Panc1 (cell line): ENCODE data around the gene P4HTM. TPM values are rescaled to one million over a fixed set of nuclear protein-coding genes. Genes with fewer than 3 reads are reported as not detected.

Experiments used
- ATAC-seq: fragments of 200-7000 bp; cut with Tn5 transposase; 2 replicates; pipeline ENCODE4 v1.9.1; 2020; ENCODE audit warnings: mild to moderate bottlenecking, moderate library complexity
- BruUV-seq: library from RNA; stranded (reverse); fragments of 400-500 nt; replicated peaks from 2 replicates; lab custom pipeline; 2021; lab: Mats Ljungman, UMichigan
- CTCF ChIA-PET: fragments of 300-600 bp; sonication (Branson Sonifier 250); formaldehyde crosslinking; loops from one replicate; lab custom pipeline; 2022; ENCODE audit warnings: antibody characterized with exemption; lab: Charles Lee
- POLR2A ChIA-PET: fragments of 300-600 bp; sonication (Branson Sonifier 250); formaldehyde crosslinking; loops from one replicate; lab custom pipeline; 2022; ENCODE audit warnings: antibody characterized with exemption; lab: Charles Lee
- DNase-seq: peaks from one replicate; pipeline ENCODE4 v3.0.0-alpha.2; 2010; ENCODE audit warnings: low read depth, low spot score
- H3K27ac ChIP-seq: 2 replicates; pipeline ENCODE4 v1.5.1; 2011; ENCODE audit warnings: mild to moderate bottlenecking, low read length, inconsistent platforms
- H3K27me3 ChIP-seq: fragments of 200-500 bp; sonication (Bioruptor generic); 2 replicates; pipeline ENCODE4 v1.6.0; 2014; ENCODE audit warnings: low read length, inconsistent platforms; ENCODE audit not compliant: control insufficient read depth, insufficient read depth
- H3K36me3 ChIP-seq: fragments of 200-500 bp; sonication (Bioruptor generic); 2 replicates; pipeline ENCODE4 v1.5.1; 2014; ENCODE audit warnings: inconsistent platforms, mild to moderate bottlenecking, low read length, moderate library complexity; ENCODE audit not compliant: control insufficient read depth, insufficient read depth
- H3K4me1 ChIP-seq: 2 replicates; pipeline ENCODE4 v1.5.1; 2011; ENCODE audit warnings: inconsistent platforms, mild to moderate bottlenecking, low read length, moderate library complexity; ENCODE audit not compliant: control insufficient read depth, insufficient read depth
- H3K4me3 ChIP-seq, 2 experiments: 2 replicates each; pipeline ENCODE4 v1.5.1; 2011 to 2012; ENCODE audit warnings: low read depth in 2 of 2, low read length in 2 of 2, mild to moderate bottlenecking in 2 of 2, inconsistent platforms in 1 of 2, moderate library complexity in 1 of 2
- H3K9me3 ChIP-seq: fragments of 200-500 bp; sonication (Bioruptor generic); 2 replicates; pipeline ENCODE4 v1.5.1; 2014; ENCODE audit warnings: low read depth, mild to moderate bottlenecking, inconsistent platforms, low read length, moderate library complexity; ENCODE audit not compliant: control insufficient read depth, insufficient read depth
- CTCF ChIP-seq: fragments of 450-650 bp; IDR thresholded peaks from 2 replicates; pipeline ENCODE4 v1.5.1; 2017; ENCODE audit warnings: mild to moderate bottlenecking
- POLR2AphosphoS5 ChIP-seq: IDR thresholded peaks from 2 replicates; pipeline ENCODE4 v1.6.1; 2012; ENCODE audit warnings: mild to moderate bottlenecking, low read depth, low read length, moderate library complexity
- SIN3A ChIP-seq: IDR thresholded peaks from 2 replicates; pipeline ENCODE4 v1.6.1; 2012; ENCODE audit warnings: low read depth, mild to moderate bottlenecking, low read length, moderate library complexity, borderline replicate concordance; ENCODE audit not compliant: insufficient read depth
- TCF7L2 ChIP-seq: IDR thresholded peaks from 2 replicates; pipeline ENCODE4 v1.6.1; 2011; ENCODE audit warnings: mild to moderate bottlenecking, low read depth, low read length, inconsistent platforms
- in situ Hi-C: cut with HindIII; loops from 2 replicates; pipeline ENCODE4 v1.10.0; 2016; ENCODE audit warnings: low sequenced_read_pairs, low pct_unique_long_range_greater_than_20kb
- intact Hi-C: fragments of 100-400 bp; cut with micrococcal nuclease; formaldehyde crosslinking; loops from one replicate; pipeline ENCODE4 v1.10.0; 2022; ENCODE audit not compliant: unreplicated experiment
- total RNA-seq: library from RNA; stranded (reverse); gene quantifications from one replicate; pipeline ENCODE4 v1.2.1, GENCODE V29; 2021; ENCODE audit not compliant: unreplicated experiment
- TF ChIP-seq, protein P1 (sequence below), 2 experiments: IDR thresholded peaks; 2 replicates each; pipeline ENCODE4 v1.6.1; 2011 to 2012; ENCODE audit warnings: low read depth in 2 of 2, control low read depth in 1 of 2, low read length in 1 of 2, mild to moderate bottlenecking in 1 of 2, moderate library complexity in 1 of 2; ENCODE audit not compliant: insufficient read depth in 1 of 2

The P4HTM gene
- total RNA-seq, 1 experiment from 2014 or later, result 28.3 TPM

GRCh38 chr3:48962939-48963338 is 27.1 kb upstream of the P4HTM start:
- ChIA-PET CTCF (no interaction called here), POLR2A (no interaction called here)
- H3K27ac ChIP-seq, result no peak overlapping the region
- in situ Hi-C loops, result no loop called here
- no peaks in the 10 kb centered on the region for H3K4me1 ChIP-seq
- no peak for TF ChIP-seq POLR2AphosphoS5
- TF ChIP-seq TCF7L2, result no peak
- TF ChIP-seq CTCF, result no peak
- TF ChIP-seq, protein P1, sequence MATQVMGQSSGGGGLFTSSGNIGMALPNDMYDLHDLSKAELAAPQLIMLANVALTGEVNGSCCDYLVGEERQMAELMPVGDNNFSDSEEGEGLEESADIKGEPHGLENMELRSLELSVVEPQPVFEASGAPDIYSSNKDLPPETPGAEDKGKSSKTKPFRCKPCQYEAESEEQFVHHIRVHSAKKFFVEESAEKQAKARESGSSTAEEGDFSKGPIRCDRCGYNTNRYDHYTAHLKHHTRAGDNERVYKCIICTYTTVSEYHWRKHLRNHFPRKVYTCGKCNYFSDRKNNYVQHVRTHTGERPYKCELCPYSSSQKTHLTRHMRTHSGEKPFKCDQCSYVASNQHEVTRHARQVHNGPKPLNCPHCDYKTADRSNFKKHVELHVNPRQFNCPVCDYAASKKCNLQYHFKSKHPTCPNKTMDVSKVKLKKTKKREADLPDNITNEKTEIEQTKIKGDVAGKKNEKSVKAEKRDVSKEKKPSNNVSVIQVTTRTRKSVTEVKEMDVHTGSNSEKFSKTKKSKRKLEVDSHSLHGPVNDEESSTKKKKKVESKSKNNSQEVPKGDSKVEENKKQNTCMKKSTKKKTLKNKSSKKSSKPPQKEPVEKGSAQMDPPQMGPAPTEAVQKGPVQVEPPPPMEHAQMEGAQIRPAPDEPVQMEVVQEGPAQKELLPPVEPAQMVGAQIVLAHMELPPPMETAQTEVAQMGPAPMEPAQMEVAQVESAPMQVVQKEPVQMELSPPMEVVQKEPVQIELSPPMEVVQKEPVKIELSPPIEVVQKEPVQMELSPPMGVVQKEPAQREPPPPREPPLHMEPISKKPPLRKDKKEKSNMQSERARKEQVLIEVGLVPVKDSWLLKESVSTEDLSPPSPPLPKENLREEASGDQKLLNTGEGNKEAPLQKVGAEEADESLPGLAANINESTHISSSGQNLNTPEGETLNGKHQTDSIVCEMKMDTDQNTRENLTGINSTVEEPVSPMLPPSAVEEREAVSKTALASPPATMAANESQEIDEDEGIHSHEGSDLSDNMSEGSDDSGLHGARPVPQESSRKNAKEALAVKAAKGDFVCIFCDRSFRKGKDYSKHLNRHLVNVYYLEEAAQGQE (IDR thresholded peaks at IDR 0.05; ENCODE audit: insufficient read depth in 1 of 2, low read depth in 2 of 2, low read length in 1 of 2), result no peak
- TF ChIP-seq SIN3A, result no peak
- peaks cover 10% of the 10 kb centered on the region for H3K36me3 ChIP-seq
- H3K27me3 ChIP-seq, result no peaks in the 10 kb centered on the region
- intact Hi-C loops, result no loop called here
- no TSS peak for BruUV-seq
- H3K4me3 ChIP-seq, result no peak overlapping the region
- ATAC-seq (no peak), DNase-seq (no peak)
- no peaks in the 10 kb centered on the region for H3K9me3 ChIP-seq

- Histone ChIP-seq H3K36me3 (peaks cover 10% of the 10 kb centered on the region), H3K27ac (no peak overlapping the region), H3K4me1 (no peaks in the 10 kb centered on the region), H3K4me3 (no peak overlapping the region), H3K27me3 (no peaks in the 10 kb centered on the region), H3K9me3 (no peaks in the 10 kb centered on the region)
- POLR2A ChIA-PET, result no interaction called here
- DNase-seq, result no peak
- no TSS peak for BruUV-seq
- ATAC-seq, result no peak
- CTCF ChIA-PET, result no interaction called here
- TF ChIP-seq, protein P1 (IDR thresholded peaks at IDR 0.05; ENCODE audit: insufficient read depth in 1 of 2, low read depth in 2 of 2, low read length in 1 of 2), result no peak
- TF ChIP-seq POLR2AphosphoS5 (no peak), TCF7L2 (no peak), CTCF (no peak), SIN3A (no peak)
- intact Hi-C loops, result no loop called here
- in situ Hi-C loops, result no loop called here
These were observed 26.4 kb upstream of the P4HTM start for GRCh38 chr3:48963591-48963990.
